Erythroblast (primary cell): Measurements from ENCODE around the gene SEH1L.

Experiments used
- GATA1 ChIP-seq: IDR thresholded peaks from 2 replicates; pipeline ENCODE4 v1.6.1; 2011; ENCODE audit warnings: low read depth, mild to moderate bottlenecking, control low read depth, low read length, moderate library complexity
- POLR2A ChIP-seq: IDR thresholded peaks from 2 replicates; pipeline ENCODE4 v1.6.1; 2011; ENCODE audit warnings: mild to moderate bottlenecking, low read length

- TF ChIP-seq POLR2A, result no peak
- no peak for TF ChIP-seq GATA1
Observed at GRCh38 chr18:12922266-12922665, 25.5 kb upstream of the SEH1L start.
